Measurements from ENCODE around the gene KIRREL3.

GRCh38 chr11:126884594-126884993, 116.0 kb downstream of the KIRREL3 start:
- no peak for TF ChIP-seq POLR2A (IDR thresholded peaks at IDR 0.05; ENCODE audit: control extremely low read depth in 1 of 2, low read depth in 2 of 2, low read length in 2 of 2)
- TF ChIP-seq CTCF (IDR thresholded peaks at IDR 0.05; ENCODE audit: control extremely low read depth in 1 of 3, insufficient read depth in 1 of 3, low read depth in 1 of 3, low read length in 3 of 3), result no peak
- no peak for TF ChIP-seq CBX8 (IDR thresholded peaks at IDR 0.05; ENCODE audit: borderline replicate concordance, low read depth, low read length)
- TF ChIP-seq RXRA (IDR thresholded peaks at IDR 0.05; ENCODE audit: insufficient read depth, low read depth, low read length), result no peak
- TF ChIP-seq JUND (IDR thresholded peaks at IDR 0.05; ENCODE audit: low read length), result no peak
- TF ChIP-seq EZH2 (IDR thresholded peaks at IDR 0.05; ENCODE audit: low read depth, low read length, severe bottlenecking), result no peak
- no peak for TF ChIP-seq GTF2F1 (IDR thresholded peaks at IDR 0.05; ENCODE audit: borderline replicate concordance, low read depth, low read length)
- no peak for TF ChIP-seq ZNF274 (IDR thresholded peaks at IDR 0.05; ENCODE audit: borderline replicate concordance, extremely low read depth, low read length)
- TF ChIP-seq KDM1A (IDR thresholded peaks at IDR 0.05; ENCODE audit: borderline replicate concordance, low read length), result no peak
- TF ChIP-seq YY1 (IDR thresholded peaks at IDR 0.05; ENCODE audit: low read depth, low read length), result no peak
- TF ChIP-seq ATF2 (IDR thresholded peaks at IDR 0.05; ENCODE audit: low read length), result no peak

Measured in H1 (cell line).